ENCODE results near the gene KANK3. TPM values are rescaled to one million over a fixed set of nuclear protein-coding genes. Genes with fewer than 3 reads are reported as not detected.

KANK3 gene
- total RNA-seq, 3 donors from 2014 or later, result 2.0 to 10.1 (median 3.3) TPM

GRCh38 chr19:8370176-8371010 is 27.3 kb upstream of the KANK3 start:
- peaks cover 13% of the 10 kb centered on the region for H3K4me1 ChIP-seq (ENCODE audit: low read depth)
- ATAC-seq, result no peak
- no peak overlapping the region for H3K4me3 ChIP-seq
- H3K36me3 ChIP-seq (ENCODE audit: low read depth), result no peaks in the 10 kb centered on the region
- TF ChIP-seq, protein P1, sequence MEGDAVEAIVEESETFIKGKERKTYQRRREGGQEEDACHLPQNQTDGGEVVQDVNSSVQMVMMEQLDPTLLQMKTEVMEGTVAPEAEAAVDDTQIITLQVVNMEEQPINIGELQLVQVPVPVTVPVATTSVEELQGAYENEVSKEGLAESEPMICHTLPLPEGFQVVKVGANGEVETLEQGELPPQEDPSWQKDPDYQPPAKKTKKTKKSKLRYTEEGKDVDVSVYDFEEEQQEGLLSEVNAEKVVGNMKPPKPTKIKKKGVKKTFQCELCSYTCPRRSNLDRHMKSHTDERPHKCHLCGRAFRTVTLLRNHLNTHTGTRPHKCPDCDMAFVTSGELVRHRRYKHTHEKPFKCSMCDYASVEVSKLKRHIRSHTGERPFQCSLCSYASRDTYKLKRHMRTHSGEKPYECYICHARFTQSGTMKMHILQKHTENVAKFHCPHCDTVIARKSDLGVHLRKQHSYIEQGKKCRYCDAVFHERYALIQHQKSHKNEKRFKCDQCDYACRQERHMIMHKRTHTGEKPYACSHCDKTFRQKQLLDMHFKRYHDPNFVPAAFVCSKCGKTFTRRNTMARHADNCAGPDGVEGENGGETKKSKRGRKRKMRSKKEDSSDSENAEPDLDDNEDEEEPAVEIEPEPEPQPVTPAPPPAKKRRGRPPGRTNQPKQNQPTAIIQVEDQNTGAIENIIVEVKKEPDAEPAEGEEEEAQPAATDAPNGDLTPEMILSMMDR (IDR thresholded peaks at IDR 0.05), result no peak
- peak in 1 of 3 donors; percentile 18 for DNase-seq
- no peaks in the 10 kb centered on the region for H3K9me3 ChIP-seq
- intact Hi-C loops (cut with DNase I, micrococcal nuclease), result no loop called here

DNA sequence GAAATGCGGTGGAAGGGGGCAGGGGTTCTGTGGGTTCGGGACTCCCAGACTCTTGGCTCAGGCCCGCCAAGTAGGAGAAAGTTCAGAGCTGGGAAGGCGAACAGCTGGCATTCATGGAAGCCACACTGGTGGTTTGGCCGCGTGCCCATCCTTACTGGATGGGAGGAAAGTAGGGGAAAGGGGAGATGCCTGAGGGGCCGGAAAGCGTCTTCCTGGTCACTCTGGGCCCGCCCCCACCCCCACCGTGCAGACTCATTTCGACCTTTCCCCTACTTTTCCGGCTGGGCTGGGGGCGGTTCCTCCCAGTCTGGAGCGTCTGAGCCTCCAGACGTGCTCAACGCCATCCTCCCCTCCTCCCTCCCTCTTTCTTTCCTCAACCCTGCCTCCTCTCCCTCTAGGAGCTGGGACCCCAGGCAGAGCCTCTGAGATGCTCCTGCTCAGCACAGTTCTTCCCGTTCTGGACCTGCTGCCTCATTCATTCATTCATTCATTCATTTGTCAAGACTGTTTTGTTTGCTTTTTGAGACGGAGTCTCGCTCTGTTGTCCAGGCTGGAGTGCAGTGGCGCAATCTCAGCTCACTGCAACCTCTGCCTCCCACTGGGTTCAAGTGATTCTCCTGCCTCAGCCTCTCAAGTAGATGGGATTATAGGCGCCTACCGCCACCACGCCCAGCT is 24.4 kb upstream of the KANK3 start:
- DNase-seq, result peak; percentile 76 to 83 (median 82)
- Histone ChIP-seq H3K9me3 (no peaks in the 10 kb centered on the region), H3K4me1 (ENCODE audit: low read depth) (peaks cover 17% of the 10 kb centered on the region), H3K36me3 (ENCODE audit: low read depth) (no peaks in the 10 kb centered on the region), H3K4me3 (no peak overlapping the region)
- TF ChIP-seq, protein P1 (IDR thresholded peaks at IDR 0.05), result no peak
- intact Hi-C loops (cut with DNase I, micrococcal nuclease), result no loop called here
- peak; percentile 47 for ATAC-seq

GRCh38 chr19:8366961-8367326 is 23.9 kb upstream of the KANK3 start:
- no peaks in the 10 kb centered on the region for H3K9me3 ChIP-seq
- intact Hi-C loops (cut with DNase I, micrococcal nuclease), result no loop called here
- no peaks in the 10 kb centered on the region for H3K36me3 ChIP-seq (ENCODE audit: low read depth)
- H3K4me3 ChIP-seq, result no peak overlapping the region
- peaks cover 20% of the 10 kb centered on the region for H3K4me1 ChIP-seq (ENCODE audit: low read depth)
- no peak for ATAC-seq
- DNase-seq, result peak in 1 of 3 donors; percentile 50
- TF ChIP-seq, protein P1 (IDR thresholded peaks at IDR 0.05), result no peak

DNA sequence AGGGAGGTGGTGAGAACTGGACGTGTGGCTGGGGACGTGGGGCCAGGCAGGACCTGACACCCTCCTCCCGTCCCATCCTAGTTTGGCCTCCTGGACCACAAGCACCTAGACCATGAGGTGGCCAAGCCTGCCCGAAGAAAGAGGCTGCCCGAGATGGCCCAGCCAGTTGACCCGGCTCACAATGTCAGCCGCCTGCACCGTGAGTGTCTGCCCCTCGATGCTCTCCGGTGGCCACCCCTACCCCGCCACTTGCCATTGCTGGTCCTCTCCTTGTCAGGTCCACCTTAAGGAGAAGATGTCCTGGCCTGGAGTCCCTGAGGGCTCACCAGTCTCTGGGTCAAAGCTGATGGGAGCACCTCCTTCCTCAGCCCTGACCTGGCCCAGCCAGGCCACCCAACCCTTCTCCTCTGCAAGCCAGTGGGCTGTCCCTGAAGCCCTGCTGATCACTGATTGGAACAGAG is 23.1 kb upstream of the KANK3 start:
- Histone ChIP-seq H3K36me3 (ENCODE audit: low read depth) (no peaks in the 10 kb centered on the region), H3K9me3 (no peaks in the 10 kb centered on the region), H3K4me3 (no peak overlapping the region), H3K4me1 (ENCODE audit: low read depth) (peaks cover 20% of the 10 kb centered on the region)
- TF ChIP-seq, protein P1 (IDR thresholded peaks at IDR 0.05), result no peak
- intact Hi-C loops (cut with DNase I, micrococcal nuclease), result no loop called here
- no peak for ATAC-seq
- DNase-seq, result peak in 1 of 3 donors; percentile 42

DNA sequence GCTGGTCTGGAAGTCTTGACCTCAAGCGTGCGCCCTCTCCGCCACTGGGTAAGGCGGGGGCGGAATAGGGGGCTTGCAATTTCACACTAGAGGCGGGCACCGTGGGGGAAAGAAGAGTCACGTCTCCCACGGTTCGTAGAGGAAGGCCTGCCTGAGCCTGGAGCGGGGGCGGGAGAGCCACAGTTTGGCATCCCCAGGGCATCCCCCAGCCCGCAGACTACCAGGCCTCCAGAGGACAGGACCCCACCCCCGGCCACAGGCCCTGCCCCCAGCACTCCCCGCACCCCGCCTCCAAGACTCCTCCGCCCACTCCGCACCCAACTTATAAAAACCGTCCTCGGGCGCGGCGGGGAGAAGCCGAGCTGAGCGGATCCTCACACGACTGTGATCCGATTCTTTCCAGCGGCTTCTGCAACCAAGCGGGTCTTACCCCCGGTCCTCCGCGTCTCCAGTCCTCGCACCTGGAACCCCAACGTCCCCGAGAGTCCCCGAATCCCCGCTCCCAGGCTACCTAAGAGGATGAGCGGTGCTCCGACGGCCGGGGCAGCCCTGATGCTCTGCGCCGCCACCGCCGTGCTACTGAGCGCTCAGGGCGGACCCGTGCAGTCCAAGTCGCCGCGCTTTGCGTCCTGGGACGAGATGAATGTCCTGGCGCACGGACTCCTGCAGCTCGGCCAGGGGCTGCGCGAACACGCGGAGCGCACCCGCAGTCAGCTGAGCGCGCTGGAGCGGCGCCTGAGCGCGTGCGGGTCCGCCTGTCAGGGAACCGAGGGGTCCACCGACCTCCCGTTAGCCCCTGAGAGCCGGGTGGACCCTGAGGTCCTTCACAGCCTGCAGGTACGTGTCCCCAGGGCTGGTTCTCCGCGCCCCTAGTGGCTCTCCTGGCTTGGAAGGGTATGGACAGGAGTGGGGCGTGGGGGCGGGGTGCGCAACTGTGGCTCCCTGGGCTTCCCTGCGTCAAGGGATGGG is 21.0 kb upstream of the KANK3 start, which contains the start of gene ANGPTL4:
Gene ANGPTL4, plus strand, starts transcription at position 353 of the 969 bp plus-strand sequence. Its CDS starts 167 bp downstream, at position 520.
- intact Hi-C loops (cut with DNase I, micrococcal nuclease), result no loop called here
- ATAC-seq, result peak; percentile 78

More for the DNA sequence above, 21.0 kb upstream of the KANK3 start, which contains the start of gene ANGPTL4:
- TF ChIP-seq, protein P1 (IDR thresholded peaks at IDR 0.05), result no peak
- H3K9me3 ChIP-seq, result no peaks in the 10 kb centered on the region
- peaks cover 20% of the 10 kb centered on the region for H3K4me1 ChIP-seq (ENCODE audit: low read depth)
- no peak within 1 kb of the TSS for H3K4me3 ChIP-seq
- peak; percentile 59 to 79 (median 75) for DNase-seq
- H3K36me3 ChIP-seq (ENCODE audit: low read depth), result no peaks in the 10 kb centered on the region

Data from mucosa of descending colon (tissue), 3 donors.